HFFc6 (cell line): ENCODE measurements around the gene HGFAC. TPM values are rescaled to one million over a fixed set of nuclear protein-coding genes. Genes with fewer than 3 reads are reported as not detected.
"Not testable (repeated sequence)": the region's sequence is repeated elsewhere in the genome, so short reads cannot be mapped to it uniquely, and the experiment has no call there.

Experiments
- DNase-seq: peaks from one replicate; pipeline ENCODE4 v3.0.0-alpha.2; 2018
- H3K27ac Mint-ChIP-seq: 2 replicates; pipeline ENCODE4 v1.8.0; 2020; ENCODE audit warnings: mild to moderate bottlenecking, mixed read lengths
- H3K27me3 Mint-ChIP-seq: 2 replicates; pipeline ENCODE4 v1.8.0; 2021; ENCODE audit warnings: mild to moderate bottlenecking, moderate library complexity, mixed read lengths; ENCODE audit not compliant: insufficient read depth
- H3K36me3 Mint-ChIP-seq: 2 replicates; pipeline ENCODE4 v1.8.0; 2021; ENCODE audit warnings: low read depth, mixed read lengths
- H3K4me1 Mint-ChIP-seq: 2 replicates; pipeline ENCODE4 v1.8.0; 2020; ENCODE audit warnings: low read depth, mixed read lengths
- H3K4me3 Mint-ChIP-seq: 2 replicates; pipeline ENCODE4 v1.8.0; 2020; ENCODE audit warnings: mild to moderate bottlenecking, moderate library complexity, mixed read lengths
- H3K9me3 Mint-ChIP-seq: 2 replicates; pipeline ENCODE4 v1.8.0; 2020; ENCODE audit warnings: mild to moderate bottlenecking, mixed read lengths
- CTCF ChIP-seq: fragments of 200-600 bp; sonication (generic); IDR thresholded peaks from 2 replicates; pipeline ENCODE4 v1.5.0; 2021; ENCODE audit warnings: antibody characterized with exemption, mild to moderate bottlenecking
- total RNA-seq, 6 experiments: library from RNA; stranded (reverse); fragmentation: NEBNext Ultra II Directional; extraction: Animal tissue kit (Norgen Biotek cat#: 25700); gene quantifications; 2 replicates in 1 of 6; 3 replicates in 5 of 6; pipeline ENCODE4 v1.2.3, GENCODE V29; 2021

Gene HGFAC
- total RNA-seq, 6 experiments from 2014 or later = 0.07 TPM; not detected in 5

DNA sequence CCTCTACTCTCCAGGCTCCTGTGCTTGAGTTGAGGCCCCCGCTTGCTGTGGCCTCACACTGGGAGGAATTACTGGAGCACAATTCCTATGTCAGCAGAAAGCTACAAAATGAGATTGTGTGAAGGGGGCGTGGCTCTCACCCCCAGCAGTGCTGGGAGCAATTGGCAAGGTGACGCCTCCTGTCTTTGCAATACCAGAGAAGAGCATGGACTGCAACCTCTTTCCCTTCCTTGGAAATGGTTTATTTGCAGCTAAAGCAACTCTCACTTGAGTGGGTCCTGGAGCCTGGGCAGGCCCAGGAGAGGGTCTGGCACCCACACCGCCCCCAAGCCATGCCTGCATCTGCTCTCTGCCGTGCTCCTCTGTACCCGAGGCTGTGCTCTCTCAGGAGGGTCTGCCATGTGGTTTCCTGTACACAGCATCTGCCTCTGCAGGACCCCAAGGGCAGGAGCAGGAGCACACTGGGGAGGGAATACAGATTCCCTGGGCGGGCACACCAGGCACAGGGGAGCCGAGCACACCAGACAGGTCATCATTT is 32.9 kb upstream of the HGFAC start:
- DNase-seq = no peak
- no peak for TF ChIP-seq CTCF
- Mint-ChIP-seq H3K4me1 (no peaks in the 10 kb centered on the region), H3K27me3 (peaks cover 9% of the 10 kb centered on the region), H3K9me3 (peaks cover 12% of the 10 kb centered on the region), H3K27ac (no peak overlapping the region), H3K4me3 (no peak overlapping the region), H3K36me3 (peaks cover 17% of the 10 kb centered on the region)

DNA sequence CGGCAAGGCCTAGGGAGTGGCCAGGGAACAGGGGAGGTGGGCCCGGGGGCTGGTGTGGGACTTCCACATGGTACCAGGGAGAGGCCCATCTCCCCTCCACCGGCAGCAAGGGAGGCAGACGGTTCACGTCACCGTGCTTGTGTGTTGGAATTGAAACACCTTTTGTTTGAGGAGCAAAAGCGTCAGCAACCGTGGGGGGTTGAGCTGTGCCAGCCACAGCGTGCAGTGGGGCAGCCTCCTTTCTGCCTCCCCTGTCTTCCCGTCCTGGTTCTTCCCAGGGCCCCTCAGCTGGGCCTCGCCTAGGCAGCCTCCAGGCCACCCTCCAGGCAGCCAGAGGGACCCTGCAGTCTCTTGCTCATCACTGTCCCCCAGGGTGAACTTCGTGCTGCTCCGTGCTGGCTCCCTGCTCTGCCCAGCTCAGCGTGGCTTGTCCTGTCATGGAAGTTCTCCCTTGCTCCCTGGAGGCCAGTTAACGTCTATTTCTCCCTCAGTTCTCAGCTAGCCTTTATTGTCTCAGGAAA is 32.1 kb upstream of the HGFAC start:
- H3K9me3 Mint-ChIP-seq = peaks cover 5% of the 10 kb centered on the region
- H3K27me3 Mint-ChIP-seq = peaks cover 5% of the 10 kb centered on the region
- no peak overlapping the region for H3K27ac Mint-ChIP-seq
- H3K4me3 Mint-ChIP-seq = no peak overlapping the region
- DNase-seq = no peak
- H3K4me1 Mint-ChIP-seq = no peaks in the 10 kb centered on the region
- H3K36me3 Mint-ChIP-seq = peaks cover 10% of the 10 kb centered on the region
- TF ChIP-seq CTCF = no peak

DNA sequence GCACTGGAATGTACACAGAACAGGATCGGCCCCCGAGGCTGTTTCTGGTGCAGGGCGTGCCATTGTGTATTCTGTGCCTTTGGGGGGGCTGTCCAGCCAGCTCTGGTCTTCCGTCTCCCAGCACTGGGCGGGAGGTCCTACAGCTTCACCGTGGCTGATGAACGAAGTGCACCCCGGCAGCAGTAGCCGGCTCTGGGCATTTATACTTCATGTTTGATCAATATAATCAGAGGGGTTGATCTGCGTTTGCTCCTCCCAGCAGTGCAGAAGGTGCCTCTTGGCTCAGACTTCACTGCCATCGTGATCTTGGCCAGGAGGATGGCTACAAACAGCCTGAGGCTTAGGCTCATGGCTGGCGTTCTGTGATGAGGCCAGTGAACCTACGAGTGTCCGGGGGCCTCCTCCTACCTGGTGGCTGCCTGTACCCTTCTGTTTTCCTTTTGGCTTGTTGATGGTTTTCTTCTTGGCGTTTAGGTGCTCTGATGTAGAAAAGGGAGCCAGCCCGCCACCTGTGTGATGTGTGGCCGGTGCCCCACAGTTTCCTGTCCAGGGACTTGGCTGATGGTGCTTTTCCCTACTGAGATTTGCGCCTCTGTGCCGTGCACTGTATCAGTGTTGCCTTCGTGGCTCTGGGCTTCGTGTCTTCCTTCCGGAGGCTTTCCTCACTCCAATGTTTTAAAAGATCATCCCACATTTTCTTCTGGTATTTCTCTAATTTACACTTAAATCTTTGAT is 31.2 kb upstream of the HGFAC start:
- H3K27ac Mint-ChIP-seq = no peak overlapping the region
- DNase-seq = no peak
- no peaks in the 10 kb centered on the region; the same call in 1 of the 2 replicates for H3K27me3 Mint-ChIP-seq
- TF ChIP-seq CTCF = no peak
- peaks cover 2% of the 10 kb centered on the region for H3K36me3 Mint-ChIP-seq
- H3K9me3 Mint-ChIP-seq = no peaks in the 10 kb centered on the region
- H3K4me1 Mint-ChIP-seq = no peaks in the 10 kb centered on the region
- H3K4me3 Mint-ChIP-seq = no peak overlapping the region

- not testable (repeated sequence) for H3K27me3 Mint-ChIP-seq, H3K9me3 Mint-ChIP-seq, H3K27ac Mint-ChIP-seq, H3K4me3 Mint-ChIP-seq, H3K36me3 Mint-ChIP-seq, H3K4me1 Mint-ChIP-seq, DNase-seq
These were observed 30.6 kb upstream of the HGFAC start for GRCh38 chr4:3411190-3411589.

- Mint-ChIP-seq H3K27ac (no peak overlapping the region), H3K27me3 (no peaks in the 10 kb centered on the region; the same call in 1 of the 2 replicates), H3K4me3 (no peak overlapping the region), H3K36me3 (no peaks in the 10 kb centered on the region), H3K9me3 (no peaks in the 10 kb centered on the region), H3K4me1 (no peaks in the 10 kb centered on the region)
- no peak for DNase-seq
- TF ChIP-seq CTCF = no peak
These were observed 30.1 kb upstream of the HGFAC start for GRCh38 chr4:3411676-3412075.
